IPS-18c (cell line): Measurements from ENCODE around the gene HIPK4.

Source experiments
- H3K4me3 ChIP-seq: 2 replicates; pipeline ENCODE4 v1.7.0; 2013; ENCODE audit warnings: low read depth, mild to moderate bottlenecking, low read length, moderate library complexity; ENCODE audit not compliant: insufficient read depth
- H3K9me3 ChIP-seq: one replicate; pipeline ENCODE4 v1.6.1; 2013; ENCODE audit warnings: mild to moderate bottlenecking, low read length, moderate library complexity; ENCODE audit not compliant: control insufficient read depth, insufficient read depth

The HIPK4 gene

GRCh38 chr19:40400559-40400958, 10.6 kb upstream of the HIPK4 start:
- H3K4me3 ChIP-seq: no peak overlapping the region
- H3K9me3 ChIP-seq: no peaks in the 10 kb centered on the region

- Histone ChIP-seq H3K9me3 (no peaks in the 10 kb centered on the region), H3K4me3 (no peak overlapping the region)
Measured at GRCh38 chr19:40398417-40399131, 8.6 kb upstream of the HIPK4 start.

GRCh38 chr19:40397568-40397906, 7.6 kb upstream of the HIPK4 start:
- Histone ChIP-seq H3K9me3 (no peaks in the 10 kb centered on the region), H3K4me3 (no peak overlapping the region)

- Histone ChIP-seq H3K4me3 (no peak overlapping the region), H3K9me3 (no peaks in the 10 kb centered on the region)
Measured at GRCh38 chr19:40396886-40397567, 7.0 kb upstream of the HIPK4 start.

DNA sequence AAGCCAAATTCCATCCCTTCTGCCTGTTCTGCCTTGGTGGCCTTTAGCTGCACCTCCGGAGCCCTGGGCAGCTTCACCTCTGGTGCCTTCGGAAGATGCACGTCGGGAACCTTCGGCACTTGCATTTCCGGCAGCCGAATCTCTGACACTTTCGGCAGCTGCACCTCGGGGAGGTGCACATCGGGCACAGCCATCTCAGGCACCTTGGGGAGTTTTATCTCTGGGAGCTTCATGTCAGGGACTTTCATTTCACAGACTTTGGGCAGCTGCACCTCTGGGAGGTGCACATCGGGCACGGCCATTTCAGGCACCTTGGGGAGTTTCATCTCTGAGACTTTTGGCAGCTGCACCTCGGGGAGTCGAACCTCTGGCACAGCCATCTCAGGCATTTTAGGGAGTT, 6.0 kb upstream of the HIPK4 start:
- no peaks in the 10 kb centered on the region for H3K9me3 ChIP-seq
- H3K4me3 ChIP-seq: no peak overlapping the region

GRCh38 chr19:40394816-40395210, 4.8 kb upstream of the HIPK4 start:
- Histone ChIP-seq H3K4me3 (no peak overlapping the region), H3K9me3 (no peaks in the 10 kb centered on the region)

DNA sequence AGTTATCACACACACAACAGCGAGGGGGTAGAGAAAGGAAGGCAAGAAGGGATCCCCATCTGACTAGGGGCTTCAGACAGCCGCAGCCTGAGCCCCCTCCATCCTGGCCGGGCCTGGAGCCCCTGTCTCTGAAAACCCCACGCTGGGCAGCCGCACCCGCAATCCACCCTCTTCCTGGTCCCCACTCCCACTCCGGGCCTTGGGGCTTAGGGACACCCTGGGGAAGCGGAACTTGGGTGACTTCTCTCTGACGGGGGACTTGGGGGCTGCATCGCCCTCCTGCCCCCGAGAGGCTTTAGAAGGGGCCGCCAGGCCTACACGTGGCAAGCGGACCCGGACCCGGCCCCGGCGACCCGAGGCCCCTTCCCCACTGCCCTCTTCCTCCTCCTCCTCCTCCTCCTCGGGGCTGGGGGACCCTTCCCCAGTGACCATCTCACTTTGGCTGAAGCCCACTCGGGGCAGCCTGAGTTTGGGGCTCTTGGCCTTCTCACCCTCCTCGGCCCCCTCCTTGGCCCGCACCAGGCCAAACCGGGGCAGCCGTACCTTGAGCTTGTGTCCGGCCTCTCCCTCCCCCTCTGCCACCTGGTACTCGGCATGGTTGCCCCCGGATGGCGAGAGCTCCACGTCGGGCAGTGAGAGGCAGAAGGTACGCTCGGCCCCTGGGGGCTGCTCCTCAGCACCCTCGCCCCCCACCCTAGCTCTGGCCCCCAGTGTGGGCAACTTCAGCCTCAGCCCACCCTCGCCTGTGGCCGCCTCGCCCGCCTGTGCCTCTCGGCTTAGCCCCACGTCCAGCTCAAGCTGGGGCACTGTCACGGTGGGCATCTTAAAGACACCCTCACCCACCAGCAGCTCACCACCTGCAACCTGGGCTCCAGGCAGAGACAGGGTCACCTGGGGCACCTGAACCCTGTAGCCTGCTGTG, 4.2 kb upstream of the HIPK4 start:
- Histone ChIP-seq H3K4me3 (no peak overlapping the region), H3K9me3 (no peaks in the 10 kb centered on the region)

DNA sequence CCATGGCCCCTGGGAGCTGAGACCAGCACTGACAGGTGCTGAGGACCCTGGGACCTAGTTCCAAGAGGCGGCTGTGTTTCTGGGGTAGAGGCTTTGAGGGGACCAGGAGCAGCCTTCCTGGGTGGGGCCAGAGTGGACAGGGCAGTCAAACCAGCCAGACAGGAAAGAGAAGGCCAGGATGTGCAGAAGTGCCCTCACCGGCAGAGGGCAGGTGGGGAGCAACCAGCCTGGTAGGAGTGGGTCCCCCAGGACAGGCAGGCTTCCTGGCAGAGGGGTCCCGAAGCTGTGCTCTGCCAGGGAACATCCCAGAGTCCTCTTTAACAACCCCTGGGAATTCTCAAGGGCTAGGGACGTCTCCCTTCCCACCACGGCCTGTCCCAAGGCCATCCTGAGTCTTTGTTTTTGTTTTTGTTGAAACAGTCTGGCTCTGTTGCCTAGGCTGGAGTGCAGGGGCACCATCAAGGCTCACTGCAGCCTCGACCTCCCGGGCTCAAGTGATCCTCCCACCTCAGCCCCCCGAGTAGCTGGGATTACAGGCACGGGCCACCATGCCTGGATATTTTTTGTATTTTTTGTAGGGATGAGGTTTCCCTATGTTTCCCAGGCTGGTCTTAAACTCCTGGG, 3.0 kb upstream of the HIPK4 start:
- H3K9me3 ChIP-seq: no peaks in the 10 kb centered on the region
- no peak overlapping the region for H3K4me3 ChIP-seq

- no peaks in the 10 kb centered on the region for H3K9me3 ChIP-seq
- H3K4me3 ChIP-seq: no peak overlapping the region
Measured at GRCh38 chr19:40392123-40392522, 2.1 kb upstream of the HIPK4 start.

DNA sequence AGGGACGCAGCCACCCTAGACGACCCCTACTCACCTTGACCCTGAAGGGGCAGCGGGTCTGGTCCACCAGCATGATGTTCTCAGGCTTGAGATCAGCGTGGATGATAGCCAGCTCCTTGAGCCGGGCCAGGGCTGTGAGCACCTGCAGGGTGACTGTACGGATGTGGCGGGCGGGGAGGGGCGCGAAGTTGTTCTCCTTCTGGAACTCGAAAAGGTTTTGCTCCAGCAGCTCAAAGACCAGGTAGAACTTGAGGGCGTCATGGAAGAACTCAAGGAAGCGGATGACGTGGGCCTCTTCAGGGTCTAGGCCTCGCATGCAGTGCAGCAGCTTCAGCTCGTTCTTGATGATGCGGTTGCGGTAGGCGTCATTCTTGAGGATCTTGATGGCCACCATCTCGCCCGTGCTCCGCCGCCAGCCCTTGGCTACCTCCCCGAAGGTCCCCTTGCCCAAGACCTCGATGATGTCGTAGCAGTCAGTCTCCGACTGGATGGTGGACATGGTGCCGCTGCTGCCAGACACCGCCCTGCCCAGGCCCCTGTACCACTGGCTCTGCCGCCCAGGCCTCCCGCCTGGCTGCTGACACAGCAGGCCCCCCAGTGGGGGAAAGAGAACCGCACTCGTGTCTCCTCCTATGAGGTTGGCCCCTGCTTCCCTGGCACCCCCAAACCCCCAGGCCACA, 437 bp downstream of the HIPK4 start:
- Histone ChIP-seq H3K4me3 (no peak overlapping the region), H3K9me3 (no peaks in the 10 kb centered on the region)

- Histone ChIP-seq H3K9me3 (no peaks in the 10 kb centered on the region), H3K4me3 (no peak overlapping the region)
Measured at GRCh38 chr19:40388481-40388880, 1.5 kb downstream of the HIPK4 start.

GRCh38 chr19:40387155-40387554, 2.8 kb downstream of the HIPK4 start:
- no peak overlapping the region for H3K4me3 ChIP-seq
- no peaks in the 10 kb centered on the region for H3K9me3 ChIP-seq

- H3K9me3 ChIP-seq: no peaks in the 10 kb centered on the region
- no peak overlapping the region for H3K4me3 ChIP-seq
Measured at GRCh38 chr19:40383668-40384248, 6.2 kb downstream of the HIPK4 start.

GRCh38 chr19:40381321-40381720, 8.7 kb downstream of the HIPK4 start:
- H3K9me3 ChIP-seq: no peaks in the 10 kb centered on the region

GRCh38 chr19:40380199-40381037, 9.6 kb downstream of the HIPK4 start:
- no peaks in the 10 kb centered on the region for H3K9me3 ChIP-seq
- no peak overlapping the region for H3K4me3 ChIP-seq

More at GRCh38 chr19:40381321-40381720, 8.7 kb downstream of the HIPK4 start:
- no peak overlapping the region for H3K4me3 ChIP-seq
